Measurements from ENCODE around the gene HDAC4. TPM values are rescaled to one million over a fixed set of nuclear protein-coding genes. Genes with fewer than 3 reads are reported as not detected.
"Not testable (repeated sequence)": the region's sequence is repeated elsewhere in the genome, so short reads cannot be mapped to it uniquely, and the experiment has no call there.

HDAC4 gene
- total and polyA plus RNA-seq, 3 experiments from 2014 or later: 8.3 to 28.8 (median 24.0) TPM

DNA sequence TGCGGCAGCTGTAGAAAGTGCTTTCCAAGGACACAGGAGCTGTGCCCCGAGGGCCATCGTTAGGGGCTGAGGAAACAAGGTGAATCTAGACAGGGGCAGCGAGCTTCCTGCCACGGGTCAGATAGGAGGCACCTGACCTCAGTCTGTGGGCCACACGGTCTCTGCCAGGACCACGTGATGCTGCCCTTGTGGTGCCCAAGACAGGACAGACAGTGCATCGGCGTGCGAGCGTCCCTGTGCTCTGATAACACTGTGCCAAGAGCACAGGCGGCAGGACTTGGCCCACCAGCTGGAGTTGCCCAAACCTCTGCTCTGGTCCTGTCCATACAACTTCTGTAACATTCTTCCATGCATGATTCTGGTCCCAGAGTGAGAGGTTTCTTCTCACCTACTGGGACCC lies 327.6 kb downstream of the HDAC4 start:
- Mint-ChIP-seq H3K27ac (no peak overlapping the region), H3K4me1 (peaks cover 0 to 3% (median 0%) of the 10 kb centered on the region in 3 donors), H3K27me3 (no peaks in the 10 kb centered on the region), H3K36me3 (peaks cover 0 to 79% (median 10%) of the 10 kb centered on the region in 3 donors), H3K4me3 (no peak overlapping the region), H3K9me3 (no peaks in the 10 kb centered on the region)
- Histone ChIP-seq H3K36me3 (ENCODE audit: insufficient read depth, low read length) (no peaks in the 10 kb centered on the region), H3K27me3 (ENCODE audit: insufficient read depth, low read length, poor library complexity, severe bottlenecking) (no peaks in the 10 kb centered on the region), H3K27ac (ENCODE audit: low read depth, low read length) (no peak overlapping the region), H3K4me1 (ENCODE audit: insufficient read depth, low read length) (no peaks in the 10 kb centered on the region), H3K4me3 (ENCODE audit: low read length) (no peak overlapping the region), H3K9me3 (ENCODE audit: low read length) (no peaks in the 10 kb centered on the region)
- CTCF ChIA-PET: no interaction called here
- DNase-seq: no peak
- POLR2A ChIA-PET: no interaction called here

DNA sequence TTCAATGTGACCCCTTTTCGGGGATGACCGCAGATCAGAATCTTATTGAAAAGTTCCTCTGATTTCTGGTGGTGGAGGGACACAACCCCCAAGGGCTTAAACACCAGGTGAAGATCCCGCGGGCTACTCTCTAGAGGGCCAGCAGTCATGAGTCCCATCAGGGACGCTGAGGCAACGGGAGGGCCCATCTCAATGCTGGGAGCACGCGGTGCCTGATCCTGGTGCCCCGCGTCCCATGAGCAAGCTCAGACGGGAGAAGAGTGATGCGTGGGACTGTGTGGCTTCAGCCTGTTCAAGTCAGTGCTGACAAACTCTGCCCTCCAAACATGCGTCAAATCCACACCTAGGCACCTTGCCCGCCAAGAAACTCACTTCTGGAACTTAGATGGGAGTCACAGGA lies 328.0 kb downstream of the HDAC4 start:
- Histone ChIP-seq H3K36me3 (ENCODE audit: insufficient read depth, low read length) (no peaks in the 10 kb centered on the region), H3K27ac (ENCODE audit: low read depth, low read length) (no peak overlapping the region), H3K4me1 (ENCODE audit: insufficient read depth, low read length) (no peaks in the 10 kb centered on the region), H3K4me3 (ENCODE audit: low read length) (no peak overlapping the region), H3K9me3 (ENCODE audit: low read length) (no peaks in the 10 kb centered on the region), H3K27me3 (ENCODE audit: insufficient read depth, low read length, poor library complexity, severe bottlenecking) (no peaks in the 10 kb centered on the region)
- no peak for DNase-seq
- Mint-ChIP-seq H3K4me3 (no peak overlapping the region), H3K27ac (peak overlapping the region in 2 of 8 donors; percentile 14 to 82), H3K36me3 (peaks cover 0 to 79% (median 10%) of the 10 kb centered on the region in 3 donors), H3K27me3 (no peaks in the 10 kb centered on the region), H3K4me1 (peaks cover 0 to 3% (median 0%) of the 10 kb centered on the region in 3 donors), H3K9me3 (no peaks in the 10 kb centered on the region)
- ChIA-PET CTCF (no interaction called here), POLR2A (no interaction called here)

GRCh38 chr2:239070466-239070865 lies 330.4 kb downstream of the HDAC4 start:
- no peaks in the 10 kb centered on the region for H3K9me3 Mint-ChIP-seq

GRCh38 chr2:239069362-239070333 lies 331.2 kb downstream of the HDAC4 start:
- H3K4me1 ChIP-seq (ENCODE audit: insufficient read depth, low read length); H3K27ac ChIP-seq (ENCODE audit: low read depth, low read length); H3K36me3 ChIP-seq (ENCODE audit: insufficient read depth, low read length); H3K27me3 Mint-ChIP-seq; H3K4me1 Mint-ChIP-seq; POLR2A ChIA-PET; DNase-seq; H3K4me3 ChIP-seq (ENCODE audit: low read length); H3K27me3 ChIP-seq (ENCODE audit: insufficient read depth, low read length, poor library complexity, severe bottlenecking); H3K4me3 Mint-ChIP-seq; H3K9me3 Mint-ChIP-seq; CTCF ChIA-PET; H3K9me3 ChIP-seq (ENCODE audit: low read length): not testable (repeated sequence)
- peaks cover 0 to 79% (median 10%) of the 10 kb centered on the region in 3 donors for H3K36me3 Mint-ChIP-seq
- peak overlapping the region in 1 of 8 donors; percentile 17 for H3K27ac Mint-ChIP-seq

More at GRCh38 chr2:239070466-239070865, 330.4 kb downstream of the HDAC4 start:
- H3K27ac ChIP-seq (ENCODE audit: low read depth, low read length): no peak overlapping the region
- Mint-ChIP-seq H3K4me3 (no peak overlapping the region), H3K27ac (no peak overlapping the region), H3K36me3 (peaks cover 0 to 78% (median 10%) of the 10 kb centered on the region in 3 donors), H3K4me1 (peaks cover 0 to 3% (median 0%) of the 10 kb centered on the region in 3 donors), H3K27me3 (no peaks in the 10 kb centered on the region)
- H3K4me3 ChIP-seq (ENCODE audit: low read length): no peak overlapping the region
- no peak for DNase-seq
- ChIA-PET POLR2A (no interaction called here), CTCF (no interaction called here)
- H3K4me1 ChIP-seq (ENCODE audit: insufficient read depth, low read length): no peaks in the 10 kb centered on the region
- H3K9me3 ChIP-seq (ENCODE audit: low read length): no peaks in the 10 kb centered on the region
- H3K36me3 ChIP-seq (ENCODE audit: insufficient read depth, low read length): peaks cover under 1% of the 10 kb centered on the region
- no peaks in the 10 kb centered on the region for H3K27me3 ChIP-seq (ENCODE audit: insufficient read depth, low read length, poor library complexity, severe bottlenecking)

DNA sequence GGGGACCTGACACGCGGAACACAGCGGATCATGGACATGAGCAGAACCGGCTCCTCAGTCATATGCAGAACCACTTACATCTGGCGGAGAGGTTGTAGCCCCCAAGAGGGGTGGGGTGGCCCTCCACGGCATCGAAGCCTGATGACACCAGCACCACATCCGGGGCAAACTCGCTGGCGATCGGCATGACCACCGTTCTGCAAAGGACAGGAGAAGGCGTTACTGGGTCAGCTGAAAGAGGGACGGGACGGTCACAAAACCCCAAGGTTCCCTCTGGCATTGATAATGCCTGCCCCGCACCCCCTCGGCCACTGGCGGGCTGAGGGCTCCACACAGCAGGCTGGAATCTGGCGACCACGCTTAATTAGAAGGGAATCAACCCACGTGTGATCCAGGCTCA lies 332.4 kb downstream of the HDAC4 start:
- CTCF ChIA-PET: no interaction called here
- H3K27ac Mint-ChIP-seq: peak overlapping the region in 1 of 8 donors; percentile 47
- H3K4me1 Mint-ChIP-seq: peaks cover 0 to 3% (median 0%) of the 10 kb centered on the region in 3 donors
- Histone ChIP-seq H3K27me3 (ENCODE audit: insufficient read depth, low read length, poor library complexity, severe bottlenecking) (no peaks in the 10 kb centered on the region), H3K36me3 (ENCODE audit: insufficient read depth, low read length) (peaks cover 6% of the 10 kb centered on the region), H3K9me3 (ENCODE audit: low read length) (no peaks in the 10 kb centered on the region), H3K4me3 (ENCODE audit: low read length) (no peak overlapping the region), H3K27ac (ENCODE audit: low read depth, low read length) (no peak overlapping the region), H3K4me1 (ENCODE audit: insufficient read depth, low read length) (no peaks in the 10 kb centered on the region)
- H3K9me3 Mint-ChIP-seq: no peaks in the 10 kb centered on the region
- no peak for DNase-seq
- H3K36me3 Mint-ChIP-seq: peaks cover 0 to 78% (median 10%) of the 10 kb centered on the region in 3 donors
- POLR2A ChIA-PET: no interaction called here
- no peaks in the 10 kb centered on the region for H3K27me3 Mint-ChIP-seq
- H3K4me3 Mint-ChIP-seq: peak overlapping the region in 1 of 7 donors; percentile 13

DNA sequence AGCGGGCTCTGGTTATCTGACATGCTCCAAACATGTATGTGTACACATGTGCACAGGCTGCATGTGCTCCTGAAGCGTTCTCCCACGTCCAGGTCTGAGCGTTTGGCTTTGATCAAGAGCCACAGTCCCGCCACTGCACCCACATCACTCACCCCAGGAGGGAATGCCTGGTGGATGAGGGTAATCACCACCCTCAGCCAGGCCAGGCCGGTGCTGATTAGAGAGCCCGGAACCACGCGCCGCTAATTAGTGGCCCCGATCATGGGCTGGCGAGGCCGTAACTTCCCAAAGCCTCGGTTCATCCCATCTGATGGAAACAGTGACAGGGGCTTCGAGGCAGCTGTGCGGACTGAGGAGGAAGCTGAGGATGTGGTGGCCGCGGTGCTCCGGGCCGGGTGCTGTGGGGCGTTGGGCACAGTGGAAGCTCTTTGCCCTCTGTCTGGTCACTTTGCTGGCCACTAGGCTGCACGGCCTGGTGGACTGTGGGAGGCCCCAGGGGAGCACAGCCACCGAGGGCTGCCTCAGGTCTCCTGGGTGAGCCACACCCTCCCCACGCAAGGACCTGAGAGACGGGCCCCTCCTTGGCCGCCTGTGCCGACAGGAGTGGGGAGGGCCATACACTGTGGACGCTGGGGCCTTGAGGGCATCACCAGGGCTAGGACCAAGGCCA lies 333.5 kb downstream of the HDAC4 start:
- H3K27ac ChIP-seq (ENCODE audit: low read depth, low read length): no peak overlapping the region
- Mint-ChIP-seq H3K27ac (no peak overlapping the region), H3K36me3 (peaks cover 0 to 73% (median 6%) of the 10 kb centered on the region in 3 donors), H3K27me3 (no peaks in the 10 kb centered on the region), H3K9me3 (no peaks in the 10 kb centered on the region), H3K4me1 (peaks cover 0 to 3% (median 0%) of the 10 kb centered on the region in 3 donors), H3K4me3 (no peak overlapping the region)
- H3K9me3 ChIP-seq (ENCODE audit: low read length): no peaks in the 10 kb centered on the region
- no peaks in the 10 kb centered on the region for H3K4me1 ChIP-seq (ENCODE audit: insufficient read depth, low read length)
- no peak overlapping the region for H3K4me3 ChIP-seq (ENCODE audit: low read length)
- ChIA-PET CTCF (no interaction called here), POLR2A (no interaction called here)
- peaks cover 6% of the 10 kb centered on the region for H3K36me3 ChIP-seq (ENCODE audit: insufficient read depth, low read length)
- no peaks in the 10 kb centered on the region for H3K27me3 ChIP-seq (ENCODE audit: insufficient read depth, low read length, poor library complexity, severe bottlenecking)
- DNase-seq: no peak

- Mint-ChIP-seq H3K27ac (no peak overlapping the region), H3K36me3 (peaks cover 3 to 73% (median 5%) of the 10 kb centered on the region in 3 donors), H3K4me3 (no peak overlapping the region), H3K9me3 (no peaks in the 10 kb centered on the region), H3K27me3 (no peaks in the 10 kb centered on the region), H3K4me1 (peaks cover 0 to 3% (median 0%) of the 10 kb centered on the region in 3 donors)
- H3K36me3 ChIP-seq (ENCODE audit: insufficient read depth, low read length): peaks cover 6% of the 10 kb centered on the region
- no peak for DNase-seq
- ChIA-PET CTCF (no interaction called here), POLR2A (no interaction called here)
- H3K9me3 ChIP-seq (ENCODE audit: low read length): no peaks in the 10 kb centered on the region
- H3K4me3 ChIP-seq (ENCODE audit: low read length): no peak overlapping the region
- no peaks in the 10 kb centered on the region for H3K27me3 ChIP-seq (ENCODE audit: insufficient read depth, low read length, poor library complexity, severe bottlenecking)
- H3K4me1 ChIP-seq (ENCODE audit: insufficient read depth, low read length): no peaks in the 10 kb centered on the region
- H3K27ac ChIP-seq (ENCODE audit: low read depth, low read length): no peak overlapping the region
Measured at GRCh38 chr2:239066597-239066996, 334.2 kb downstream of the HDAC4 start.

DNA sequence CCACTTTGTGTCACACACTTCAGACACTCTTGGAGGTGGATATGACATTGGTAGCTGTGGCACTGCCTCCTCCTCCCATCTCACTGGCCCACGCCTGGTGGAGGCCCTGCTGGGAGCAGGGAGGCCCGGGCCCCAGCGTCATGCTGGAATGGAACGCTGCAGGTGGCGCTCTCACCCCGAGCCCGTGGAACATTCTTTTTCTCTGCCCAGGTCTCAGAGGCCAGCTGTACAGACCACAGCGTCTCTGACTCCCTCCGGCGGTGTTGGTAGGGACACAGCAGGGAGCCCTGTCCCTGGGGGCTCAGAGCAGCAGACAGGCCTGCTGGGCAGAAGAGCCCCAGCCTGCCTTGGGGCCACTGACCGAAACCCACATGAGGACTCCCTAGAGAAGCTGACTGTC lies 334.9 kb downstream of the HDAC4 start:
- Mint-ChIP-seq H3K27ac (peak overlapping the region in 1 of 8 donors; percentile 80), H3K4me1 (peaks cover 0 to 3% (median 0%) of the 10 kb centered on the region in 3 donors), H3K9me3 (no peaks in the 10 kb centered on the region), H3K36me3 (peaks cover 9 to 74% (median 10%) of the 10 kb centered on the region in 3 donors), H3K27me3 (no peaks in the 10 kb centered on the region), H3K4me3 (no peak overlapping the region)
- ChIA-PET CTCF (no interaction called here), POLR2A (no interaction called here)
- DNase-seq: no peak
- H3K4me3 ChIP-seq (ENCODE audit: low read length): no peak overlapping the region
- no peaks in the 10 kb centered on the region for H3K9me3 ChIP-seq (ENCODE audit: low read length)
- no peaks in the 10 kb centered on the region for H3K27me3 ChIP-seq (ENCODE audit: insufficient read depth, low read length, poor library complexity, severe bottlenecking)
- H3K4me1 ChIP-seq (ENCODE audit: insufficient read depth, low read length): no peaks in the 10 kb centered on the region
- H3K27ac ChIP-seq (ENCODE audit: low read depth, low read length): no peak overlapping the region
- peaks cover 6% of the 10 kb centered on the region for H3K36me3 ChIP-seq (ENCODE audit: insufficient read depth, low read length)
